ENCODE data around the gene C22orf39.

DNA sequence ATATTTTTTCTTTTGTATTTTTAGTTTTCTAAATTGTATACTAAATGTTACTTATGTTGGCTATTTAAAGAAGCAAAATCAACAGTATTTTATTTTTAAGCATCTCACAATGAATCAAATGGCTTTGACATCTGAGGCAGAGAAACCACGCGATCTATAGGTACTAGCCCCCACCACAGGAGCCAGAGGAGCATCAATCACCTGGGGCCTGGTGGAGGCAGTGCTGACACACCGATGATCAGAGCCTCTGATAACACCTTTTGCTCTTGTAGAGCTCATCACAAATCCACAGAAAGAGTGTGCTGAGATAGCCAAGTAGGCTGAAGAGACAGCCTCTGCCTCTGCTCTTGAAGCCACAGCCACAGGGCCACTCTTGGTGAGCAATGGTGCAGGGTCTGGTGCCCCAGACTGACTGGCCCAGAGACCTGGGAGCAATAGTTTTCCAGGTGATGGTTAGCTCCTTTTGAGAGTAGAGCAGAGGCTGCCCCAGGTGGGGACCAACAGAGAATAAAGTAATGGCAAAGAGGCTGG lies 41.2 kb downstream of the C22orf39 start:
- TF ChIP-seq, protein P1, sequence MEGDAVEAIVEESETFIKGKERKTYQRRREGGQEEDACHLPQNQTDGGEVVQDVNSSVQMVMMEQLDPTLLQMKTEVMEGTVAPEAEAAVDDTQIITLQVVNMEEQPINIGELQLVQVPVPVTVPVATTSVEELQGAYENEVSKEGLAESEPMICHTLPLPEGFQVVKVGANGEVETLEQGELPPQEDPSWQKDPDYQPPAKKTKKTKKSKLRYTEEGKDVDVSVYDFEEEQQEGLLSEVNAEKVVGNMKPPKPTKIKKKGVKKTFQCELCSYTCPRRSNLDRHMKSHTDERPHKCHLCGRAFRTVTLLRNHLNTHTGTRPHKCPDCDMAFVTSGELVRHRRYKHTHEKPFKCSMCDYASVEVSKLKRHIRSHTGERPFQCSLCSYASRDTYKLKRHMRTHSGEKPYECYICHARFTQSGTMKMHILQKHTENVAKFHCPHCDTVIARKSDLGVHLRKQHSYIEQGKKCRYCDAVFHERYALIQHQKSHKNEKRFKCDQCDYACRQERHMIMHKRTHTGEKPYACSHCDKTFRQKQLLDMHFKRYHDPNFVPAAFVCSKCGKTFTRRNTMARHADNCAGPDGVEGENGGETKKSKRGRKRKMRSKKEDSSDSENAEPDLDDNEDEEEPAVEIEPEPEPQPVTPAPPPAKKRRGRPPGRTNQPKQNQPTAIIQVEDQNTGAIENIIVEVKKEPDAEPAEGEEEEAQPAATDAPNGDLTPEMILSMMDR (IDR thresholded peaks at IDR 0.05; ENCODE audit: low read depth, low read length, poor library complexity, severe bottlenecking), result no peak
- no peak for TF ChIP-seq EZH2phosphoT487 (IDR thresholded peaks at IDR 0.05; ENCODE audit: borderline replicate concordance, low read length)
